Tracheal epithelial cell (primary cell): Measurements from ENCODE around the gene SEZ6. TPM values are rescaled to one million over a fixed set of nuclear protein-coding genes. Genes with fewer than 3 reads are reported as not detected.

Source experiments
- total RNA-seq: library from RNA; depleted of rRNA; stranded (reverse); fragments of >200 nt; gene quantifications from 2 replicates; pipeline ENCODE4 v1.2.1, GENCODE V29; 2014

SEZ6 gene, protein sequence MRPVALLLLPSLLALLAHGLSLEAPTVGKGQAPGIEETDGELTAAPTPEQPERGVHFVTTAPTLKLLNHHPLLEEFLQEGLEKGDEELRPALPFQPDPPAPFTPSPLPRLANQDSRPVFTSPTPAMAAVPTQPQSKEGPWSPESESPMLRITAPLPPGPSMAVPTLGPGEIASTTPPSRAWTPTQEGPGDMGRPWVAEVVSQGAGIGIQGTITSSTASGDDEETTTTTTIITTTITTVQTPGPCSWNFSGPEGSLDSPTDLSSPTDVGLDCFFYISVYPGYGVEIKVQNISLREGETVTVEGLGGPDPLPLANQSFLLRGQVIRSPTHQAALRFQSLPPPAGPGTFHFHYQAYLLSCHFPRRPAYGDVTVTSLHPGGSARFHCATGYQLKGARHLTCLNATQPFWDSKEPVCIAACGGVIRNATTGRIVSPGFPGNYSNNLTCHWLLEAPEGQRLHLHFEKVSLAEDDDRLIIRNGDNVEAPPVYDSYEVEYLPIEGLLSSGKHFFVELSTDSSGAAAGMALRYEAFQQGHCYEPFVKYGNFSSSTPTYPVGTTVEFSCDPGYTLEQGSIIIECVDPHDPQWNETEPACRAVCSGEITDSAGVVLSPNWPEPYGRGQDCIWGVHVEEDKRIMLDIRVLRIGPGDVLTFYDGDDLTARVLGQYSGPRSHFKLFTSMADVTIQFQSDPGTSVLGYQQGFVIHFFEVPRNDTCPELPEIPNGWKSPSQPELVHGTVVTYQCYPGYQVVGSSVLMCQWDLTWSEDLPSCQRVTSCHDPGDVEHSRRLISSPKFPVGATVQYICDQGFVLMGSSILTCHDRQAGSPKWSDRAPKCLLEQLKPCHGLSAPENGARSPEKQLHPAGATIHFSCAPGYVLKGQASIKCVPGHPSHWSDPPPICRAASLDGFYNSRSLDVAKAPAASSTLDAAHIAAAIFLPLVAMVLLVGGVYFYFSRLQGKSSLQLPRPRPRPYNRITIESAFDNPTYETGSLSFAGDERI
- total RNA-seq: not detected in 2 replicates

DNA sequence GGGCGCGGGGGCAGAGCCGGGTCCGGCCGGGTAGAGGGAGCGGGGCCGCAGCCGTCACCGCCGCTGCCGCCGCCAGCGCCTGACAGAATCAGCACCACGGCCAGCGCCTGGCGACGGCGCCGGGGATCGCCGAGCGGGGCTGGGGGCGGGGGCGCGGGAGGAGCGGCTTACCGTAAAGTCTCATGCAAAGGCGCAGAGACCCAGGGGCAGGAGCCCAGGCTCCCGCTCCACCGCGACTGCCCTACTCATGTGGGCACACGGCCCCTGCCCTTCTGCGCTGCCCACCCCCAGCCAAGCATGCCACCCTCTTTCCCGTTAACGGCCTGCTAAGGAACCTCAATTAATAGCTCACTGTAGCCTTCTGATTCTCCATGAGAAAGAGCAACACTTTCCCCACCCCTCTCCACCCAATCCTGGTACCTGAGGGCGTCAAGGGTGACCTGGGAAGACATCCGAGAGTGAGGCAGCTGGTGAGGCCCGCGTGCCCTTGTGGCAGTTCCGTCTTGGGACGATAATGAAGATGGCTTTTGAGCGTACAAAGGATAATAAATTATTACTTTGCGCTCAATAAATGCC lies at the start of gene SEZ6:
Gene SEZ6 (minus strand): TSS at position 98 of the 576 bp plus-strand sequence. CDS start 164 bp downstream, outside the sequence.

DNA sequence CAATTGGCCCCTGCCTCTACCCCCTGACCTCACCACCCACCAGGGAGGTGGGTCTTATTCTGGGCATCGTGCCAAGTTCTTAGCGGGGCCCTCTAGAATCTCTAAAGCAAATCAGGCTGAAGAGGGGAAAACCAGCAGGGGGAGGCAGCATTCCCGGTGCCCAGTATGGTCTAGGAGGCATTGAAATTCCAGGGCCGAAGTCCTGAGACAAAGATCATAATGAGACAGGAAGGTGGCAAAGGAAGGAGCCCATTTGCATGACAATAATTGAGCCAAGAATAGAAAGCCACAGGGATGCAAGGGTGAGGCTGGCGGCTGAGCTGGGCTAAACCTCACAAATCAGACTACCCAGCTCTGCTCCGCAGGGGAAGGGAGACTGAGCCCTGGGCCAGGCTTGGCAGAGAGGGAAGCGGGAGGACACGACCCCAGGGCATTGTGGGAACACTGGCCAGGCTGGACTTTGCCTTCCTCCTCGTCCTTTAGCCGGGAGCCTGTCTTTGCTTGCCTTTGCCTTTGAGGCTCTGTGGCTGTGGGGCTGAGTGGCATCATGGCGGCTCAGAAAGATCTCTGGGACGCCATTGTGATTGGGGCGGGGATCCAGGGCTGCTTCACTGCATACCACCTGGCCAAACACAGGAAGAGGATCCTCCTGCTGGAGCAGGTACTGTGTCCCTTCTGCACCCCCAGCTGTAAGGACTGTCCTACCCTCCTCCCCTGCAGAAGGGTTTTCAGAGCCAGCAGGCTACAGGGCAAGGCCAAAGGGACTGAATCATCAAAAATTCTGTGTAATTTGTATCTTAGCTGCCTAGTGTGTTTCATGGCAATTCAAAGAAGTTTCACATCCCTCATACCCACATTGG lies 37.1 kb upstream of the SEZ6 start, which contains the start of gene PIPOX:
Gene PIPOX (plus strand): TSS at position 463 of the 860 bp plus-strand sequence. CDS start 85 bp downstream, at position 548.

DNA sequence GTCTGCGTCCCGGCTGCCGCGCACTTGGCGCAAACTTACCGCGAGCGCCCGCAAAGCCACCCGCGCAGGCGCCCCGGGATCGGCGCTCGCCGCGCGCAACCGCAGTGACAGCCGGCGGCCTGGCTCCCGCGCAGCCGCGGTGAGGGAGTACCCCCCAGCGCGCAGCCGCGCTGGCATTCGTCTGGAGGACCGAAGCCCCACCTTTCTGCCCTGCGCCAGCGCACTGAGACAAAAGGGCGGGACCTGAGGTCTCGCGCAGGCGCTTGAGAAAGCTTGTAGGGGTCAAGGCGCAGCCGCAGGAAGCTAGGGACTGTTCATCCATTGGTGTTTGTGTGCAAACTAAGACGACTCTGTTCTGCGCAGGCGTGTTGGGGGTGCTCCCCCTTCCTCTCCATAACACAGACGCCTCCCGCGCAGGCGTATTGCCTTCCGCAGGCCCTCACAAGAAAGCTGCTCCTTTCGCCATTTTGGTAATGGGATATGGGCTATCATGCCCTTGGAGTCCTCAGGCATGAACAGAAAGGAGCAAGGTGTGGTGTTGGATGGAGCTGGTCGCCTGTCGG lies 54.3 kb downstream of the SEZ6 start, which contains the start of gene PHF12:
Gene PHF12 (minus strand): TSS at position 91 of the 563 bp plus-strand sequence. CDS start 558 bp downstream, outside the sequence.

Other genes with a start within 250 kb of the SEZ6 start
- gene FAM222B, start 163.2 kb downstream of the SEZ6 start, total RNA-seq: 1.7 and 3.4 TPM in 2 replicates
- 35.9 and 39.2 TPM in 2 replicates for gene ERAL1, start 151.0 kb downstream of the SEZ6 start, total RNA-seq
- 30.1 and 33.0 TPM in 2 replicates for gene FLOT2, start 108.3 kb downstream of the SEZ6 start, total RNA-seq
- 11.3 and 14.9 TPM in 2 replicates for gene DHRS13, start 103.0 kb downstream of the SEZ6 start, total RNA-seq
- gene PHF12, start 54.5 kb downstream of the SEZ6 start, total RNA-seq: 9.4 and 11.7 TPM in 2 replicates
- 0.43 and 1.2 TPM in 2 replicates for gene PIPOX, start 37.1 kb upstream of the SEZ6 start, total RNA-seq
- 38.8 and 63.9 TPM in 2 replicates for gene MYO18A, start 174.4 kb upstream of the SEZ6 start, total RNA-seq
- gene CRYBA1, start 240.8 kb upstream of the SEZ6 start, total RNA-seq: not detected in 2 replicates